Measurements from ENCODE around the gene CLSTN2.

- TF ChIP-seq ZNF398 (tag by site-specific recombination; IDR thresholded peaks at IDR 0.05) = no peak
- TF ChIP-seq CTCF (tag by site-specific recombination; IDR thresholded peaks at IDR 0.05) = no peak
- no peak for TF ChIP-seq SALL2 (tag by site-specific recombination; IDR thresholded peaks at IDR 0.05; ENCODE audit: borderline replicate concordance)
- no peak for TF ChIP-seq ZSCAN5A (tag by site-specific recombination; IDR thresholded peaks at IDR 0.05)
- no peak for TF ChIP-seq ZBTB21 (tag by site-specific recombination; IDR thresholded peaks at IDR 0.05)
- TF ChIP-seq ZNF629 (tag by site-specific recombination; IDR thresholded peaks at IDR 0.05) = no peak
- TF ChIP-seq ZNF311 (tag by site-specific recombination; IDR thresholded peaks at IDR 0.05; ENCODE audit: borderline replicate concordance) = no peak
- TF ChIP-seq, protein P1, sequence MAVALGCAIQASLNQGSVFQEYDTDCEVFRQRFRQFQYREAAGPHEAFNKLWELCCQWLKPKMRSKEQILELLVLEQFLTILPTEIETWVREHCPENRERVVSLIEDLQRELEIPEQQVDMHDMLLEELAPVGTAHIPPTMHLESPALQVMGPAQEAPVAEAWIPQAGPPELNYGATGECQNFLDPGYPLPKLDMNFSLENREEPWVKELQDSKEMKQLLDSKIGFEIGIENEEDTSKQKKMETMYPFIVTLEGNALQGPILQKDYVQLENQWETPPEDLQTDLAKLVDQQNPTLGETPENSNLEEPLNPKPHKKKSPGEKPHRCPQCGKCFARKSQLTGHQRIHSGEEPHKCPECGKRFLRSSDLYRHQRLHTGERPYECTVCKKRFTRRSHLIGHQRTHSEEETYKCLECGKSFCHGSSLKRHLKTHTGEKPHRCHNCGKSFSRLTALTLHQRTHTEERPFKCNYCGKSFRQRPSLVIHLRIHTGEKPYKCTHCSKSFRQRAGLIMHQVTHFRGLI (tag by site-specific recombination; IDR thresholded peaks at IDR 0.05) = no peak
- TF ChIP-seq TCF7L2 (IDR thresholded peaks at IDR 0.05; ENCODE audit: borderline replicate concordance, low read depth, low read length) = no peak
- no peak for TF ChIP-seq PATZ1 (tag by site-specific recombination; IDR thresholded peaks at IDR 0.05)
- TF ChIP-seq ZNF133 (tag by site-specific recombination; IDR thresholded peaks at IDR 0.05) = no peak
- TF ChIP-seq YY1 (tag by site-specific recombination; IDR thresholded peaks at IDR 0.05) = no peak
- TF ChIP-seq ZEB2 (tag by site-specific recombination; IDR thresholded peaks at IDR 0.05) = no peak
- TF ChIP-seq ZNF302 (tag by site-specific recombination; IDR thresholded peaks at IDR 0.05; ENCODE audit: low read depth) = no peak
Observed at GRCh38 chr3:140166861-140167599, 232.0 kb downstream of the CLSTN2 start.

Measured in HEK293 (cell line).